OCI-LY7 (cell line): Measurements from ENCODE around the gene FITM2. TPM values are rescaled to one million over a fixed set of nuclear protein-coding genes. Genes with fewer than 3 reads are reported as not detected.
A peak's percentile ranks its signal among the peaks of the same experiment; 100 is the strongest.

Experiments used
- BruUV-seq: library from RNA; stranded (reverse); fragments of 400-500 nt; replicated peaks from 2 replicates; lab custom pipeline; 2021; lab: Mats Ljungman, UMichigan
- CTCF ChIA-PET: fragments of 300-600 bp; sonication (Branson Sonifier 250); formaldehyde crosslinking; loops from one replicate; lab custom pipeline; 2022; ENCODE audit warnings: antibody characterized with exemption; ENCODE audit not compliant: unreplicated experiment; lab: Charles Lee
- POLR2A ChIA-PET: fragments of 300-600 bp; sonication (Branson Sonifier 250); formaldehyde crosslinking; loops from one replicate; lab custom pipeline; 2022; ENCODE audit warnings: antibody characterized with exemption; lab: Charles Lee
- DNase-seq: peaks from one replicate; pipeline ENCODE4 v3.0.0-alpha.2; 2015; ENCODE audit warnings: low spot score
- H2AFZ ChIP-seq: fragments of 200-600 bp; sonication (generic), shearing (Covaris generic); 2 replicates; pipeline ENCODE4 v1.6.1; 2014; ENCODE audit warnings: mild to moderate bottlenecking, antibody characterized with exemption, low read length, moderate library complexity
- H3K27ac ChIP-seq: fragments of 200-600 bp; sonication (generic); 2 replicates; pipeline ENCODE4 v1.5.1; 2014; ENCODE audit warnings: mixed run types, low read depth, mild to moderate bottlenecking, moderate library complexity, low read length, inconsistent platforms; ENCODE audit not compliant: poor library complexity, severe bottlenecking
- H3K36me3 ChIP-seq: fragments of 200-600 bp; sonication (generic); 2 replicates; pipeline ENCODE4 v1.6.1; 2014; ENCODE audit warnings: mild to moderate bottlenecking, antibody characterized with exemption, low read length, moderate library complexity, mixed read lengths; ENCODE audit not compliant: insufficient read depth
- H3K4me1 ChIP-seq: fragments of 200-600 bp; sonication (generic); 2 replicates; pipeline ENCODE4 v1.5.1; 2014; ENCODE audit warnings: mild to moderate bottlenecking, low read length; ENCODE audit not compliant: insufficient read depth, poor library complexity, severe bottlenecking
- H3K4me2 ChIP-seq: fragments of 200-600 bp; sonication (generic); 2 replicates; pipeline ENCODE4 v1.6.1; 2014; ENCODE audit warnings: mild to moderate bottlenecking, low read length
- H3K4me3 ChIP-seq: fragments of 200-600 bp; sonication (generic); 2 replicates; pipeline ENCODE4 v1.5.1; 2014; ENCODE audit warnings: mild to moderate bottlenecking, low read depth, low read length; ENCODE audit not compliant: poor library complexity, severe bottlenecking
- H3K79me2 ChIP-seq: fragments of 200-600 bp; sonication (generic); 2 replicates; pipeline ENCODE4 v1.6.1; 2016; ENCODE audit warnings: low read depth, mild to moderate bottlenecking, low read length, moderate library complexity, mixed read lengths; ENCODE audit not compliant: insufficient read depth
- H3K9me2 ChIP-seq: fragments of 200-600 bp; sonication (generic); 2 replicates; pipeline ENCODE4 v1.6.1; 2016; ENCODE audit warnings: mild to moderate bottlenecking, low read length, mixed read lengths; ENCODE audit not compliant: insufficient read depth
- H3K9me3 ChIP-seq: fragments of 200-600 bp; sonication (generic); 2 replicates; pipeline ENCODE4 v1.6.1; 2014; ENCODE audit warnings: mild to moderate bottlenecking, mixed run types, low read length, mixed read lengths
- H4K20me1 ChIP-seq: fragments of 200-600 bp; sonication (generic); 2 replicates; pipeline ENCODE4 v1.6.1; 2014; ENCODE audit warnings: mild to moderate bottlenecking, antibody characterized with exemption, low read length, moderate library complexity, mixed read lengths; ENCODE audit not compliant: insufficient read depth
- CTCF ChIP-seq: fragments of 200-600 bp; sonication (generic); conservative IDR thresholded peaks from 2 replicates; pipeline ENCODE4 v1.5.1; 2014; ENCODE audit warnings: mild to moderate bottlenecking, antibody characterized with exemption, low read length, moderate library complexity, mixed read lengths
- EZH2phosphoT487 ChIP-seq: fragments of 200-600 bp; sonication (generic); IDR thresholded peaks from 2 replicates; pipeline ENCODE4 v1.6.1; 2018; ENCODE audit warnings: low read depth, borderline replicate concordance, mild to moderate bottlenecking, mixed run types, antibody characterized with exemption, low read length, moderate library complexity, mixed read lengths
- intact Hi-C: fragments of 100-400 bp; cut with micrococcal nuclease; formaldehyde crosslinking; loops from one replicate; pipeline ENCODE4 v1.10.0; 2022; ENCODE audit not compliant: unreplicated experiment
- total RNA-seq, 2 experiments: library from RNA; depleted of rRNA in 1 of 2; stranded (reverse); fragments of >200 nt in 1 of 2; shearing (Covaris generic) in 1 of 2; gene quantifications; 2 replicates each; pipeline ENCODE4 v1.2.3, GENCODE V29; 2014 to 2022

FITM2 gene
- total RNA-seq, 2 experiments from 2014 or later = 1.7 to 2.4 TPM

- ChIA-PET CTCF (no interaction called here), POLR2A (interaction anchor here (0.8 kb wide), 1 partner anchor 101 kb away, joined by 3 read pairs; no protein-coding TSS in a partner anchor)
- DNase-seq = no peak
- Histone ChIP-seq H3K79me2 (no peaks in the 10 kb centered on the region), H3K4me3 (no peak overlapping the region), H3K4me1 (peaks cover 7% of the 10 kb centered on the region), H4K20me1 (no peaks in the 10 kb centered on the region), H3K36me3 (no peaks in the 10 kb centered on the region), H3K9me3 (no peaks in the 10 kb centered on the region), H3K27ac (no peak overlapping the region), H3K9me2 (no peaks in the 10 kb centered on the region), H2AFZ (no peak overlapping the region), H3K4me2 (no peak overlapping the region)
- TF ChIP-seq EZH2phosphoT487 = no peak
- no peak for TF ChIP-seq CTCF
- BruUV-seq = no TSS peak
- intact Hi-C loops = no loop called here
Observed at GRCh38 chr20:44314870-44315269, 3.9 kb upstream of the FITM2 start.

- Histone ChIP-seq H3K9me2 (no peaks in the 10 kb centered on the region), H2AFZ (peak overlapping the region; percentile 83), H3K4me3 (peak overlapping the region; percentile 81), H3K36me3 (no peaks in the 10 kb centered on the region), H3K4me2 (peak overlapping the region; percentile 86), H4K20me1 (no peaks in the 10 kb centered on the region), H3K9me3 (no peaks in the 10 kb centered on the region), H3K4me1 (peaks cover 7% of the 10 kb centered on the region), H3K27ac (no peak overlapping the region), H3K79me2 (no peaks in the 10 kb centered on the region)
- intact Hi-C loops = no loop called here
- no TSS peak for BruUV-seq
- ChIA-PET POLR2A (interaction anchor here (1.0 to 2.6 kb wide), 4 partner anchors 10 to 93 kb away, joined by 3 to 10 read pairs (median 4); no protein-coding TSS in a partner anchor), CTCF (interaction anchor here (0.5 to 3.2 kb wide), 6 partner anchors 16 to 276 kb away, joined by 3 to 16 read pairs (median 3); no protein-coding TSS in a partner anchor)
- peak; percentile 6 for DNase-seq
- no peak for TF ChIP-seq EZH2phosphoT487
- no peak for TF ChIP-seq CTCF
Observed at GRCh38 chr20:44309763-44310663, 989 bp downstream of the FITM2 start.

GRCh38 chr20:44306927-44307326, 4.1 kb downstream of the FITM2 start:
- intact Hi-C loops = no loop called here
- TF ChIP-seq EZH2phosphoT487 (no peak), CTCF (no peak)
- Histone ChIP-seq H4K20me1 (no peaks in the 10 kb centered on the region), H3K9me3 (no peaks in the 10 kb centered on the region), H3K27ac (no peak overlapping the region), H3K4me2 (no peak overlapping the region), H3K9me2 (no peaks in the 10 kb centered on the region), H2AFZ (no peak overlapping the region), H3K36me3 (no peaks in the 10 kb centered on the region), H3K79me2 (no peaks in the 10 kb centered on the region), H3K4me3 (no peak overlapping the region), H3K4me1 (peaks cover 7% of the 10 kb centered on the region)
- CTCF ChIA-PET = no interaction called here
- BruUV-seq = no TSS peak
- POLR2A ChIA-PET = no interaction called here
- DNase-seq = no peak
